Measurements from ENCODE around the gene DERL3. TPM values are rescaled to one million over a fixed set of nuclear protein-coding genes. Genes with fewer than 3 reads are reported as not detected.
A peak's percentile ranks its signal among the peaks of the same experiment; 100 is the strongest.

Gene DERL3
- total RNA-seq, 1 experiment from 2014 or later, result 0.44 TPM

DNA sequence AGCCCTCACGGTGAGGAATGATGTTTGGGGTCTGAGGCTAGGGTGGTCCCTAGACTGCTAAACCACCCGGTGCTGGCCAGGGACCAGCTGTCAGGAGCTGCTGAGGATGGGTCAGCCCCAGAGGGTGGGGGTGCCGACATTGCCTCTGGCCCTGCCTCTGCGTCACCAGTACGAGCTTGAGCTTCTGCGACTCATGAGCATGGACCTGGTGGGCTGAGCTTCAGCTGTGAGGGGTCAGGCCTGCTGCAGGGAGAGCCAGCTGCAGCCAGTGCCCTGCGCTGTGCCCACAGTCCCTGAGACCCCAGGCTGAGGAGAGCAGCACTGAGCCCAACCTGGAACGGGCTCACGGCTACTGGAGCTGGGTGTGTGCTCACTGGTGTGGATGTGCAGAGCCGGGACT, 7.0 kb downstream of the DERL3 start:
- DNase-seq (ENCODE audit: low read depth), result no peak

GRCh38 chr22:23831261-23831660, 7.5 kb downstream of the DERL3 start:
- no peak for DNase-seq (ENCODE audit: low read depth)

DNA sequence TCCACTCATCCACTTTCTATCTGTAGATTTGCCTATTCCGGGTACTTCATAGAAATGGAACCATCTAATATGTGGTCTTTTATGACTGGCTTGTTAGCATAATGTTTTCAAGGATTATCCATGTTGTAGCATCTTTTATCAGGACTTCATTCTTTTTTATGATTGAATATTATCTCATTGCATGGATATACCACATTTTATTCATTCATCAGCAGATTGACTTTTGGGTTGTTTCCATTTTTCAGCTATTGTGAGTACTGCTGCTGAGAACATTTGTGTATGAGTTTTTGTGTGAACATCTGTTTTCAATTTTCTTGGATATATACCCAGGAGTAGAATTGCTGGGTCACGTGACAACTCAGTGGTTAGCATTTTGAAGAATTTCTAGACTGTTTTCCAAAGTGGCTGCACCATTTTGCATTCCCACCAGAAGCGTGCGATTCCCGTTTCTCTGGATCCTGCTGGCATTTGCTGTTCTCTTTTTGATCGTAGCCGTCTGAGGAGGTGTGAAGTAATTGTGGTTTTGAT, 8.9 kb downstream of the DERL3 start:
- DNase-seq (ENCODE audit: low read depth), result peak; percentile 22

DNA sequence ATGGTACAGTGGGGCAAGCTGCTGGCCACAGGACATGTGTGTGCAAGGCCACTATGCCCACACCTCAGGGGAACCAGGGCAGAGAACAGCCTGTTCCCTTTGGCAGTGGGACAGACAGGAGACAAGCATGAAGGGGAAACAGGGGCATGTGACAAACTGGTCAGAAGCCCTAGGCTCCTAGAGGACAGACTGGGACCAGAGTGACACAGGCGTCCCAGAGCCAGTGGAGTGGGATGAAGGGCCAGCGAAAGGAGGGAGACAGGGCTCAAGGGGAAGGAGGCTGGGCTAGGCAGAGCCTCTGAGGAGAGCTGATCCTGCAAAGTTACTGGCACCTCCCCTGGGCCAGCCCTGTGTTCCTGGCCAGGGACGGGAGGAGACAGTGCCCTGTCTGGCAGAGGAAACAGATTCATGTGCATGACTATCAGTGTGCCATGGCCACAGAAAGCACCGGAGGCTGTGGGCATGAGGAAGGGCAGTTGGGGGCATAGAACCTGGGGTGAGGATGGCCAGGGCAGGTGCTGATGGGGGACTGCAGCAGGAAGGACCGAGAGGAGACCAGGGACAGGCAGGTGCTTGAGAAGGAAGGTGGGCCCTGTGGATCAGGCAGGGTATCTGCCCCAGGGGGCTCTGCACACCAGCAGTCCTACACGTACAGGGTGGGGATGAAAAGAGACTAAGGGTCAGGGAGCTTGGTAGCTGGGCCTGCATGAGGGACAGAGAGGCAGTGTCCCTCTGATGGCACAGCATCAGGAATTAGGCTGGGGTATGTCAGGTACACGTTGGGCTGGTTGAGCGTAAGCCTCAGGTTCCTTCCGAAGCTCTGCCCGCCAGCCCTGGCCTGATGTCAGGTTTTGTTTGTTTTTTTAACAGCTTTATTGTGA, 9.8 kb downstream of the DERL3 start:
- no peak for DNase-seq (ENCODE audit: low read depth)

DNA sequence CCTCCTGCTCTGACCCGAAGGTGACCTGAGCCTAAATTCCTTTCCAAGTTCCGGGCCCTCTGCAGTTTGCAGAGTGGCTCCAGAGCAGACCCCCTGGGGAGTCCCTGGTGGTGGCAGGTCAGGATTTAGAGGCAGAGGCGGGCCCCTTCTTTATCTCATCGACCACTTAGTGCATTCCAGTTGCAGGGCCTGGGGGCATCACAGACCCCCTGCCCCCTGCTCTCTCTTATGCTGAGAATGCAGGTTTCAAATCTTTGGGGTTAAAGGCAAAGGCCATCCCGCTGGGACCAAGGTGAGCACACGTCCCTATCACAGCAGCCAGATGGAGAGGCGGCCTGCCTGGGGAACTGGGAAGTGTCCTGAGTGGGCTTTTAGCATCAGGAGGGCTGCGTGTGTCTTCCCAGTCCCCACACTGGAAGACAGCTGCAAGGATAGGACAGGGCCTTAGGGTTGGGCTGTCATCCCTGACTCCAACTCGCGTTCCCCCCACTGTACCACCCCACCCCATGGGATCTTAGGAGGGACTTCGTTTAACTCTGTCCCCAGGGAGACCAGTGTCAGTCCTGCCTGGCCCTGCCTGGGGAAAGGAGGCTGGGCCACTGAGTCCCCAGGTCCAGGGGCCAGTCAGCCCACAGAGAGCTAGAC, 11.3 kb downstream of the DERL3 start:
- DNase-seq (ENCODE audit: low read depth), result no peak

- no peak for DNase-seq (ENCODE audit: low read depth)
Observed at GRCh38 chr22:23826510-23827350, 12.1 kb downstream of the DERL3 start.

- no peak for DNase-seq (ENCODE audit: low read depth)
Observed at GRCh38 chr22:23825246-23825905, 13.4 kb downstream of the DERL3 start.

GRCh38 chr22:23824476-23825245, 14.1 kb downstream of the DERL3 start:
- no peak for DNase-seq (ENCODE audit: low read depth)

GRCh38 chr22:23823331-23823791, 15.4 kb downstream of the DERL3 start:
- no peak for DNase-seq (ENCODE audit: low read depth)

DNA sequence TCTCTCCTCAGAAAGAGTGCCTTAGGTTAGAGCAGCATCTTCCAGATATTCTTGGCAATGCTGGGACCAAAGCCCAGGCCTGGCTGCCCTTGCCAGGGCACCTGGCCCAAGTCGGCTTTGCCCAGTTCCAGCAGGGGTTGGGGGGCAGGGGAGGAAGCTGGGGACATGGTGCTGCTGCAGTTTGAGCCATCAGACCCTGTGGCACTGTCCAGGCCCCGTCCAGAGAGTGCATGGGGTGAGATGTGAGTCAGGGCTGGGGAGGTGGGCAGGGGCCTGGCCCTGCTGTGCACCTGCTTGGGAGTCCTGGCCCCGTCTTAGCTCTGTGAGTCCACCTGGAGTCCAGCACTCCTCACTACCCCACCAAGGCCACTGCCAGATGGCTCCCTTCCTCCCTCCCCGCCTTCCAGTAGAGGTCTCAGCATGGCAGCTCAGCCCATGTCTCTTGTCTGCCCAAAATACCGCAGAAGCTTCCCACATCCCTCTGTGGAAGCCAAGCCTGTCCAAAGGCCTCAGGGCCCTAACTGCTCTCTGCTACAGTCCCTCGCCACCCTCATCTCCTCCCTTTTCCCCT, 16.6 kb downstream of the DERL3 start:
- DNase-seq (ENCODE audit: low read depth), result no peak

- DNase-seq (ENCODE audit: low read depth), result no peak
Observed at GRCh38 chr22:23820748-23821211, 18.0 kb downstream of the DERL3 start.

- DNase-seq (ENCODE audit: low read depth), result no peak
Observed at GRCh38 chr22:23818541-23818940, 20.3 kb downstream of the DERL3 start.

GRCh38 chr22:23817146-23817545, 21.7 kb downstream of the DERL3 start:
- no peak for DNase-seq (ENCODE audit: low read depth)

DNA sequence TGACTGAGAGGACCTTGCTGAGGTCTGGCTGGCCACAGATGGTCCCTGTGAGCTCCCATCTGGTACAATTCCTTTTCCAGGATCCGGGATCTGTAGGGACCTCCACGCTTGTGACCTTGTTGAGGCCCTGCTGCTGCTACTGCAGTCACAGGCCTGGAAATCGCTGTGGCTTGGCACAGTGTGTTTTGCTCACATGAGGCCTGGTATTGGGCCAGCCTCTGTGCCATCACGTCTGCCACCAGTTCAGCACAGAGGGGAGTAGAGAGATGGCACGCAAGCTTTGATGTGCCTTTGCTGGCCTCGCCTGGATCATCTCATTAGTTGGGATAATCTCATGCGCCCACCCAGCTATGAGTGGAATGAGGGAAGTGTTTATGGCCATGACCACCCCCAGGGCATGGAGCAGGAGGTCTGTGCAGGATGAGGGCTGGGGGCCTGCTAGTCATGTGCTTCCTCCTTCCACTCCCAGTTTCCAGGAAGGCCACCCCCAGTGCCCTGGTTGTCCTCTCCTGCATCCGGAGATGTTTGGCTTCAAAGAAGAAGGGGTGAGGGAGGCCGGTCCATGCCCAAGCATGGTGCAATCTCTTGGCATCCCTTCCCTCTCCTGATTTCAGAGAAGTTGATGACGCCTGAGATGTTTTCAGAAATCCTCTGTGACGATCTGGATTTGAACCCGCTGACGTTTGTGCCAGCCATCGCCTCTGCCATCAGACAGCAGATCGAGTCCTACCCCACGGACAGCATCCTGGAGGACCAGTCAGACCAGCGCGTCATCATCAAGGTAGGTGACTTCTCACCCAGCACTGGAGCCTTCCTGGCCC, 22.4 kb downstream of the DERL3 start:
- no peak for DNase-seq (ENCODE audit: low read depth)

GRCh38 chr22:23815541-23816155, 23.2 kb downstream of the DERL3 start:
- DNase-seq (ENCODE audit: low read depth), result no peak

DNA sequence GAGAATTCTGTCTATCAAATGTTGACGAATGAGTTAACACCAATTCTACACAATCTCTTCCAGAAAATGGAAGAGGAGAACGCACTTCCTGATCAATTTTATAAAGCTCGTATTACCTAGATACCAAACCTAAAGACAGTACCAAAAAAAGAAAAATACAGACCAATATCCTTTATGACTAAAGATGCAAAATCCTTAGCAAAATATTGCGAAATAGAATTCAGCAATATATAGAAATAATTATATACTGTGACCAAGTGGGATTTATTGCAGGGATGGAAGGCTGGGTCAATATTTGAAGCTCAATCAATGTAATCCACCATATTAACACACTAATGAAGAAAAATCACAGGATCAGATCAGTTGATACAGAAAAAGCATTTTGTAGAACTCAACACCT, 26.4 kb downstream of the DERL3 start:
- no peak for DNase-seq (ENCODE audit: low read depth)

DNA sequence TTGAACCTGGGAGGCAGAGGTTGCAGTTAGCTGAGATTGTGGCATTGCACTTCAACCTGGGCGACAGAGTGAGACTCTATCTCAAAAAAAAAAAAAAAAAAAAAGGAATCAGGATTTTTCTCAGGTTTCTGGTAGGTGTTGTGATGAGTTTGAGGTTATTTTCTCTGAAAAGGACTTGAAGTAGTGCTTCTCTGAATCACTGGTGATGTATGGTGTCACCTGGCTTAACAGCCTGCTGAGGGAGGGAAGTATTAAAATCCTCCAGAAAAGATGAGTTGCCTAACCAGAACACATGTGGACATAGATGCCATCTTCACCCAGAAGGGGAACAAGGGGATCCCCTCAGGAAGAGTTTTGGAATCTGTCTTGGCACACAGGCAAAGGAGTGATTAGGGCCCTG, 32.0 kb downstream of the DERL3 start:
- no peak for DNase-seq (ENCODE audit: low read depth)

DNA sequence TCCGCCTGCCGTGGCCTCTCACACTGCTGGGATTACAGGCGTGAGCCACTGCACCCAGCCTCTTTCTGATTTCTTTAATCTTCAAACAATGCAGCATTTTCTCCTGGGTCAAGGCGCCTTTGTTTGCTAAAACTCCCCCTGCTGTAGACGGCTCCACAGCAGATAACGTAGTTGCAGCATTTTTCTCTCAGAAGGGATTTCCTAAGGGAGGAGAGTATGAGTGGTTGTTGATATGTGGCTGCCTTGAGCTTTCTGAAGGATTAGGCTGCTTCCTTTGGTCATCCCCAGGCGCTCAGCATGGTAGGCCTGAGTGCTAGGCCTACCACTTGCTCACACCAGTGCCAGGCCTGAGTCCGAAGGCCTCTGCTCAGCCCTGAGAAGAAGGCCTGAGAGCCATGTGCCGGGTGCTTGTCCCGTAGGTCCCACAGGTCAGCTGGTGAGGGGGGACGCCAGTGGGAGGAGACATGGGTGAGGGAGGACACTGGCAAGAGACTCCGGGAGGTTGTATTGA, 34.0 kb downstream of the DERL3 start:
- DNase-seq (ENCODE audit: low read depth), result no peak
